CD1c-positive myeloid dendritic cell (primary cell): ENCODE data around the gene HDGF.
"Not testable (repeated sequence)": the region's sequence is repeated elsewhere in the genome, so short reads cannot be mapped to it uniquely, and the experiment has no call there.

ENCODE experiments used
- DNase-seq: peaks from one replicate; pipeline ENCODE4 v3.0.0-alpha.2; 2016; ENCODE audit errors: extremely low spot score

Gene HDGF

GRCh38 chr1:156767101-156767878 lies 15.8 kb upstream of the HDGF start, which contains the start of gene PRCC:
PRCC (plus strand) TSS chr1:156767535; CDS start chr1:156767772, 237 bp downstream.
- peak; percentile 99 for DNase-seq

- DNase-seq: no peak
Measured at GRCh38 chr1:156766298-156767100, 15.0 kb upstream of the HDGF start.

- peak; percentile 28 for DNase-seq
Measured at GRCh38 chr1:156765666-156766065, 14.2 kb upstream of the HDGF start.

- DNase-seq: not testable (repeated sequence)
Measured at GRCh38 chr1:156765136-156765535, 13.7 kb upstream of the HDGF start.

GRCh38 chr1:156760796-156761104 lies 9.3 kb upstream of the HDGF start:
- DNase-seq: no peak

- no peak for DNase-seq
Measured at GRCh38 chr1:156760092-156760795, 8.8 kb upstream of the HDGF start.

GRCh38 chr1:156757572-156758253 lies 6.2 kb upstream of the HDGF start:
- not testable (repeated sequence) for DNase-seq

- no peak for DNase-seq
Measured at GRCh38 chr1:156756355-156756754, 4.9 kb upstream of the HDGF start.

- DNase-seq: no peak
Measured at GRCh38 chr1:156755527-156755950, 4.1 kb upstream of the HDGF start.

- no peak for DNase-seq
Measured at GRCh38 chr1:156754219-156754618, 2.7 kb upstream of the HDGF start.

GRCh38 chr1:156752843-156753482 lies 1.5 kb upstream of the HDGF start:
- no peak for DNase-seq

GRCh38 chr1:156751757-156752481 lies 444 bp upstream of the HDGF start:
- DNase-seq: peak; percentile 96

- DNase-seq: peak; percentile 40
Measured at GRCh38 chr1:156750711-156751450, 594 bp downstream of the HDGF start.

- DNase-seq: peak; percentile 38
Measured at GRCh38 chr1:156750191-156750672, 1.2 kb downstream of the HDGF start.

- DNase-seq: peak; percentile 35
Measured at GRCh38 chr1:156749419-156750118, 1.9 kb downstream of the HDGF start.

- peak; percentile 65 for DNase-seq
Measured at GRCh38 chr1:156748670-156749418, 2.6 kb downstream of the HDGF start.

GRCh38 chr1:156747742-156748669 lies 3.5 kb downstream of the HDGF start:
- DNase-seq: no peak
